Measurements from ENCODE around the gene CEP112. TPM values are rescaled to one million over a fixed set of nuclear protein-coding genes. Genes with fewer than 3 reads are reported as not detected.
A peak's percentile ranks its signal among the peaks of the same experiment; 100 is the strongest.

CEP112 gene
- total and polyA plus RNA-seq, 2 of the 8 experiments (the other 6 are each of a cell fraction or from before 2014, with no cell fraction given): 0.62 to 3.1 TPM

GRCh38 chr17:65697661-65698060 lies 494.3 kb downstream of the CEP112 start:
- Histone ChIP-seq H2AK5ac (ENCODE audit: low read depth, low read length) (no peak overlapping the region), H3K9me3 (ENCODE audit: insufficient read depth in 2 of 2, low read depth in 1 of 2, low read length in 1 of 2) (no peaks in the 10 kb centered on the region), H3K4me1 (replicated peaks in 1 of 4; ENCODE audit: control insufficient read depth in 3 of 4, insufficient read depth in 4 of 4, low read length in 3 of 4) (peaks cover 7 to 16% (median 12%) of the 10 kb centered on the region in 4 experiments; a peak in 6 of 7 replicates), H3K4me3 (ENCODE audit: extremely low read depth in 1 of 4, insufficient read depth in 2 of 4, low read depth in 3 of 4, low read length in 4 of 4) (peak overlapping the region in 1 of 4 experiments; percentile 39; a peak in 2 of 8 replicates), H2BK20ac (ENCODE audit: low read length) (no peak overlapping the region), H4K20me1 (replicated peaks in 1 of 2; ENCODE audit: control insufficient read depth in 1 of 2, insufficient read depth in 2 of 2, low read length in 2 of 2) (no peaks in the 10 kb centered on the region), H3K79me2 (ENCODE audit: control insufficient read depth in 1 of 2, insufficient read depth in 2 of 2, low read length in 2 of 2) (no peaks in the 10 kb centered on the region), H3K56ac (replicated peaks; ENCODE audit: insufficient read length, low read depth, low read length) (no peak overlapping the region), H2BK12ac (ENCODE audit: low read depth, low read length) (no peak overlapping the region), H3K27ac (ENCODE audit: low read depth, low read length) (no peak overlapping the region), H3K9ac (replicated peaks in 1 of 4; ENCODE audit: extremely low read depth in 1 of 4, low read depth in 3 of 4, low read length in 3 of 4) (no peak overlapping the region), H4K8ac (ENCODE audit: extremely low read depth, insufficient read depth, low read length) (no peak overlapping the region), H4K91ac (replicated peaks; ENCODE audit: insufficient read length, low read length) (no peak overlapping the region), H2BK120ac (replicated peaks; ENCODE audit: low read depth, low read length) (no peak overlapping the region), H3K27me3 (replicated peaks in 1 of 4; ENCODE audit: control insufficient read depth in 3 of 4, extremely low read depth in 1 of 4, insufficient read depth in 3 of 4, low read length in 3 of 4) (no peaks in the 10 kb centered on the region), H3K36me3 (ENCODE audit: control insufficient read depth in 2 of 4, insufficient read depth in 4 of 4, low read length in 3 of 4) (no peaks in the 10 kb centered on the region), H3K4me2 (ENCODE audit: insufficient read depth in 1 of 2, low read depth in 2 of 2, low read length in 2 of 2) (peak overlapping the region; percentile 48 to 51), H3K4ac (replicated peaks; ENCODE audit: insufficient read length, low read depth, low read length) (no peak overlapping the region), H3K23ac (ENCODE audit: insufficient read length) (no peak overlapping the region), H3K18ac (ENCODE audit: extremely low read depth, low read length) (no peak overlapping the region), H2BK15ac (ENCODE audit: low read length) (no peak overlapping the region), H3K14ac (ENCODE audit: insufficient read length) (no peak overlapping the region), H2BK5ac (ENCODE audit: low read depth, low read length) (no peak overlapping the region), H2AFZ (ENCODE audit: low read length) (no peak overlapping the region), H3K23me2 (ENCODE audit: low read depth, low read length) (no peaks in the 10 kb centered on the region; the same call in 1 of the 2 replicates), H3K79me1 (ENCODE audit: low read depth, low read length) (no peaks in the 10 kb centered on the region), H4K5ac (ENCODE audit: insufficient read length, low read depth, low read length) (no peak overlapping the region)
- TF ChIP-seq ZNF274 (IDR thresholded peaks at IDR 0.05; ENCODE audit: borderline replicate concordance, extremely low read depth, low read length) (no peak), RAD21 (IDR thresholded peaks at IDR 0.05 in 1 of 2, conservative IDR thresholded peaks at IDR 0.05 in 1 of 2; ENCODE audit: low read depth in 2 of 2, low read length in 2 of 2) (no peak), YY1 (IDR thresholded peaks at IDR 0.05; ENCODE audit: low read depth, low read length) (no peak), CBX5 (IDR thresholded peaks at IDR 0.05; ENCODE audit: low read depth, low read length) (no peak), POU5F1 (IDR thresholded peaks at IDR 0.05; ENCODE audit: low read depth, low read length) (no peak), CREB1 (IDR thresholded peaks at IDR 0.05) (no peak)
- WGBS, 2 experiments (ENCODE audit: extremely low coverage in 1 of 2, insufficient coverage in 1 of 2, insufficient read length in 1 of 2, insufficient replicate concordance in 2 of 2, low coverage in 1 of 2, low lambda C conversion rate in 2 of 2, missing lambda C conversion rate in 1 of 2): 13% methylated on average over 4 of the region's 4 CpGs; no CpG with 5 or more reads in 1 of the 2 experiments
- peak; percentile 7 for FAIRE-seq
- POLR2A ChIA-PET (ENCODE audit: partially characterized antibody): no interaction called here
- DNase-seq (ENCODE audit: low read depth in 1 of 2, low spot score in 2 of 2): no peak
- CTCF ChIA-PET (ENCODE audit: partially characterized antibody): no interaction called here

All from H1 (cell line).